HEK293 (cell line): Measurements from ENCODE around the gene FAM221A.
"Not testable (repeated sequence)": the region's sequence is repeated elsewhere in the genome, so short reads cannot be mapped to it uniquely, and the experiment has no call there.

ENCODE experiments used
- CTCF ChIA-PET: fragments of 350-600 bp; formaldehyde crosslinking; extraction: SDS; loops from one replicate; lab custom pipeline; 2021; ENCODE audit warnings: antibody characterized with exemption; lab: Yijun Ruan, JAX
- POLR2A ChIA-PET: fragments of 300-600 bp; formaldehyde crosslinking; extraction: SDS; loops from one replicate; lab custom pipeline; 2020; ENCODE audit warnings: antibody characterized with exemption, inconsistent platforms; lab: Yijun Ruan, JAX
- H3K27ac ChIP-seq: fragments of 200-500 bp; sonication (Bioruptor generic); 2 replicates; pipeline ENCODE4 v1.5.1; 2014; ENCODE audit warnings: low read depth, low read length, control low read depth, inconsistent platforms; ENCODE audit errors: extremely low read depth
- H3K36me3 ChIP-seq, 2 experiments: fragments of 200-500 bp in 1 of 2; sonication (Bioruptor generic) in 1 of 2; 1 replicate in 1 of 2; 2 replicates in 1 of 2; pipeline ENCODE4 v1.5.1; 2014 to 2017; ENCODE audit warnings: inconsistent platforms in 2 of 2, low read length in 2 of 2; ENCODE audit not compliant: control insufficient read depth in 2 of 2, insufficient read depth in 1 of 2
- H3K4me1 ChIP-seq: fragments of 200-500 bp; sonication (Bioruptor generic); 2 replicates; pipeline ENCODE4 v1.5.1; 2014; ENCODE audit warnings: mild to moderate bottlenecking, low read length, inconsistent platforms; ENCODE audit not compliant: control insufficient read depth, insufficient read depth
- H3K4me3 ChIP-seq: 2 replicates; pipeline ENCODE4 v1.5.1; 2011; ENCODE audit warnings: low read depth, mild to moderate bottlenecking, control low read depth, low read length, moderate library complexity
- H3K9me3 ChIP-seq: fragments of 200-500 bp; sonication (Bioruptor generic); 2 replicates; pipeline ENCODE4 v1.5.1; 2014; ENCODE audit warnings: low read depth, low read length, inconsistent platforms; ENCODE audit not compliant: control insufficient read depth, insufficient read depth
- GLI4 ChIP-seq: fragments of 450-650 bp; formaldehyde crosslinking; IDR thresholded peaks from 2 replicates; pipeline ENCODE4 v1.5.1; 2016; ENCODE audit warnings: missing biosample characterization, missing genetic modification characterization
- KLF9 ChIP-seq: fragments of 450-650 bp; formaldehyde crosslinking; IDR thresholded peaks from 2 replicates; pipeline ENCODE4 v1.5.1; 2016; ENCODE audit warnings: missing biosample characterization, missing genetic modification characterization, low read depth
- MZF1 ChIP-seq: fragments of 450-650 bp; formaldehyde crosslinking; IDR thresholded peaks from 2 replicates; pipeline ENCODE4 v1.5.1; 2017; ENCODE audit warnings: missing biosample characterization, missing genetic modification characterization, borderline replicate concordance
- RBAK ChIP-seq: fragments of 450-650 bp; formaldehyde crosslinking; IDR thresholded peaks from 2 replicates; pipeline ENCODE4 v1.5.1; 2016; ENCODE audit warnings: missing biosample characterization, missing genetic modification characterization
- SCRT1 ChIP-seq: fragments of 450-650 bp; formaldehyde crosslinking; IDR thresholded peaks from 2 replicates; pipeline ENCODE4 v1.5.1; 2016; ENCODE audit warnings: missing biosample characterization, missing genetic modification characterization, borderline replicate concordance
- SETDB1 ChIP-seq: IDR thresholded peaks from one replicate; pipeline ENCODE4 v1.6.1; 2017; ENCODE audit warnings: mild to moderate bottlenecking, low read length, moderate library complexity, mixed read lengths; ENCODE audit not compliant: insufficient read length
- TCF7L2 ChIP-seq: IDR thresholded peaks from 2 replicates; pipeline ENCODE4 v1.6.1; 2011; ENCODE audit warnings: low read depth, mild to moderate bottlenecking, inconsistent platforms, low read length, moderate library complexity, borderline replicate concordance
- TRIM28 ChIP-seq: IDR thresholded peaks from 2 replicates; pipeline ENCODE4 v1.6.1; 2011; ENCODE audit warnings: low read length, control low read depth, borderline replicate concordance
- ZFHX2 ChIP-seq: fragments of 450-650 bp; formaldehyde crosslinking; conservative IDR thresholded peaks from 2 replicates; pipeline ENCODE4 v1.5.1; 2016; ENCODE audit warnings: missing biosample characterization, missing genetic modification characterization
- ZNF140 ChIP-seq: fragments of 450-650 bp; formaldehyde crosslinking; IDR thresholded peaks from 2 replicates; pipeline ENCODE4 v1.5.1; 2016; ENCODE audit warnings: missing biosample characterization, missing genetic modification characterization
- ZNF175 ChIP-seq: fragments of 450-650 bp; formaldehyde crosslinking; IDR thresholded peaks from 2 replicates; pipeline ENCODE4 v1.5.1; 2016; ENCODE audit warnings: missing biosample characterization, missing genetic modification characterization
- ZNF211 ChIP-seq: fragments of 450-650 bp; formaldehyde crosslinking; IDR thresholded peaks from 2 replicates; pipeline ENCODE4 v1.5.1; 2016; ENCODE audit warnings: low read depth, missing biosample characterization, missing genetic modification characterization
- ZNF214 ChIP-seq: fragments of 450-650 bp; formaldehyde crosslinking; IDR thresholded peaks from 2 replicates; pipeline ENCODE4 v1.5.1; 2017; ENCODE audit warnings: missing biosample characterization, mild to moderate bottlenecking, missing genetic modification characterization, borderline replicate concordance
- ZNF341 ChIP-seq: fragments of 450-650 bp; formaldehyde crosslinking; IDR thresholded peaks from 2 replicates; pipeline ENCODE4; 2016; ENCODE audit warnings: low read depth, missing biosample characterization, missing genetic modification characterization
- ZNF548 ChIP-seq: fragments of 450-650 bp; formaldehyde crosslinking; IDR thresholded peaks from 2 replicates; pipeline ENCODE4 v1.5.1; 2016; ENCODE audit warnings: missing biosample characterization, missing genetic modification characterization
- ZSCAN30 ChIP-seq: fragments of 450-650 bp; IDR thresholded peaks from 2 replicates; pipeline ENCODE4 v1.5.1; 2018; ENCODE audit warnings: missing biosample characterization, mild to moderate bottlenecking, missing genetic modification characterization, moderate library complexity
- ZXDB ChIP-seq: fragments of 450-650 bp; formaldehyde crosslinking; IDR thresholded peaks from 2 replicates; pipeline ENCODE4 v1.5.1; 2016; ENCODE audit warnings: missing biosample characterization, missing genetic modification characterization
- TF ChIP-seq, protein P1 (sequence below): fragments of 450-650 bp; IDR thresholded peaks from 2 replicates; pipeline ENCODE4 v1.5.1; 2018; ENCODE audit warnings: missing biosample characterization, missing genetic modification characterization
- TF ChIP-seq, protein P2 (sequence below): fragments of 450-650 bp; formaldehyde crosslinking; IDR thresholded peaks from 2 replicates; pipeline ENCODE4 v1.5.1; 2016; ENCODE audit warnings: missing biosample characterization, missing genetic modification characterization
- TF ChIP-seq, protein P3 (sequence below): fragments of 450-650 bp; formaldehyde crosslinking; IDR thresholded peaks from 2 replicates; pipeline ENCODE4 v1.5.0; 2017; ENCODE audit warnings: missing biosample characterization, missing genetic modification characterization, borderline replicate concordance
- TF ChIP-seq, protein P4 (sequence below): fragments of 450-650 bp; formaldehyde crosslinking; IDR thresholded peaks from 2 replicates; pipeline ENCODE4 v1.5.1; 2016; ENCODE audit warnings: missing biosample characterization, missing genetic modification characterization, low read depth

Gene FAM221A

DNA sequence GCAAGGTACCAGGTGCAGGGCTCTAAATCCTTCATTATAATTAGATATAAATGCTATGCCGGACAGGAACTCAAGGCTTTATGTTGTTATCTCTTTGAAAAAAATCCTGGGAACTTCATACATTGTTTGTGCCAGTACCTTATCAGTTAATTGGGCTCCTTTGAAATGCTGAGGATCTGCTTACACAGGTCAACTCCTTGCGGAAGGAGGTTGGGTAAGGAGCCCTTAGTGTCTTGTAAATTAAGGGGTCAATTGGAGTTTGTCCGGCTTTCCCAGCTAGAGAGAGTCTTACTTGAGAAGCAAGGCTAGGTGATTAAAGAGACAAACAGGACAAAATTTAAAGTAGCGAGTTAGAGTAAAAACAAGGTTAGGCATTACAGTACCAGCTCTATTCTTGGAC is 44.1 kb downstream of the FAM221A start:
- H3K27ac ChIP-seq, H3K9me3 ChIP-seq, H3K36me3 ChIP-seq, H3K4me1 ChIP-seq, H3K4me3 ChIP-seq, POLR2A ChIA-PET: not testable (repeated sequence)
- CTCF ChIA-PET, result interaction anchor here (0.5 kb wide), 1 partner anchor 153 kb away, joined by 3 read pairs; no protein-coding TSS in a partner anchor
- TF ChIP-seq TCF7L2 (peak; percentile 72; the same call in 1 of the 2 replicates), ZXDB (tag by site-specific recombination) (0 out of 2 replicates have a peak, but pooled peaks have one; percentile 19)
- TF ChIP-seq, all 188 proteins: peak for 2; not testable (repeated sequence) for 186

DNA sequence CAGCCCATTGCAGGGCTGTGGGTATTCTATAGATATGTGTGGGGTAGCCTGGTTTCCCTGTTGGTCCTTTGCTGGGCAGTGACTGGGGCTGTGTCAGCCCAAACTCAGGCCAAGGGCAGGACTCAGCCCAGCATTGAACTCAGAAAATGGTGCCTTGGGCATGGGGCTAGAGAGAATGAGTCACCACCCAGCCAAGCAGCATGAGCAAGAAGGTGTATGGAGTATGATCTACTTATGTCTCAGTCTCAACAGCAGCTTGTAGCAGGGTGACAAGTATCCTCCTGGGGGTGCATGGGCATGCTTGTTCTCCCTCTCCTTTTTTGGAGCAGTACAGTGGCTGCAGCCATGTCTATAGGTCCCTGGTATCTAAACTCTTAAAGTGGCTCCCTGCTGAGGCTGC is 62.1 kb downstream of the FAM221A start:
- H3K4me1 ChIP-seq, result no peaks in the 10 kb centered on the region
- H3K4me3 ChIP-seq, result no peak overlapping the region
- H3K36me3 ChIP-seq, result no peaks in the 10 kb centered on the region
- POLR2A ChIA-PET, result no interaction called here
- H3K27ac ChIP-seq, result no peak overlapping the region
- TF ChIP-seq, protein P1, sequence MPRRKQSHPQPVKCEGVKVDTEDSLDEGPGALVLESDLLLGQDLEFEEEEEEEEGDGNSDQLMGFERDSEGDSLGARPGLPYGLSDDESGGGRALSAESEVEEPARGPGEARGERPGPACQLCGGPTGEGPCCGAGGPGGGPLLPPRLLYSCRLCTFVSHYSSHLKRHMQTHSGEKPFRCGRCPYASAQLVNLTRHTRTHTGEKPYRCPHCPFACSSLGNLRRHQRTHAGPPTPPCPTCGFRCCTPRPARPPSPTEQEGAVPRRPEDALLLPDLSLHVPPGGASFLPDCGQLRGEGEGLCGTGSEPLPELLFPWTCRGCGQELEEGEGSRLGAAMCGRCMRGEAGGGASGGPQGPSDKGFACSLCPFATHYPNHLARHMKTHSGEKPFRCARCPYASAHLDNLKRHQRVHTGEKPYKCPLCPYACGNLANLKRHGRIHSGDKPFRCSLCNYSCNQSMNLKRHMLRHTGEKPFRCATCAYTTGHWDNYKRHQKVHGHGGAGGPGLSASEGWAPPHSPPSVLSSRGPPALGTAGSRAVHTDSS (tag by site-specific recombination), result no peak
- TF ChIP-seq ZNF211 (tag by site-specific recombination) (no peak), KLF9 (tag by site-specific recombination) (no peak), ZNF341 (tag by site-specific recombination) (no peak), ZNF548 (no peak), ZFHX2 (no peak), SCRT1 (tag by site-specific recombination) (no peak), MZF1 (tag by site-specific recombination) (no peak), ZNF214 (tag by site-specific recombination) (no peak), RBAK (no peak), ZNF140 (tag by site-specific recombination) (no peak), GLI4 (tag by site-specific recombination) (no peak), ZNF175 (tag by site-specific recombination) (no peak), ZSCAN30 (tag by site-specific recombination) (no peak)
- TF ChIP-seq, protein P2, sequence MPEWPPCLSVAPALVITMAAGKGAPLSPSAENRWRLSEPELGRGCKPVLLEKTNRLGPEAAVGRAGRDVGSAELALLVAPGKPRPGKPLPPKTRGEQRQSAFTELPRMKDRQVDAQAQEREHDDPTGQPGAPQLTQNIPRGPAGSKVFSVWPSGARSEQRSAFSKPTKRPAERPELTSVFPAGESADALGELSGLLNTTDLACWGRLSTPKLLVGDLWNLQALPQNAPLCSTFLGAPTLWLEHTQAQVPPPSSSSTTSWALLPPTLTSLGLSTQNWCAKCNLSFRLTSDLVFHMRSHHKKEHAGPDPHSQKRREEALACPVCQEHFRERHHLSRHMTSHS (tag by site-specific recombination), result no peak
- TF ChIP-seq, protein P3, sequence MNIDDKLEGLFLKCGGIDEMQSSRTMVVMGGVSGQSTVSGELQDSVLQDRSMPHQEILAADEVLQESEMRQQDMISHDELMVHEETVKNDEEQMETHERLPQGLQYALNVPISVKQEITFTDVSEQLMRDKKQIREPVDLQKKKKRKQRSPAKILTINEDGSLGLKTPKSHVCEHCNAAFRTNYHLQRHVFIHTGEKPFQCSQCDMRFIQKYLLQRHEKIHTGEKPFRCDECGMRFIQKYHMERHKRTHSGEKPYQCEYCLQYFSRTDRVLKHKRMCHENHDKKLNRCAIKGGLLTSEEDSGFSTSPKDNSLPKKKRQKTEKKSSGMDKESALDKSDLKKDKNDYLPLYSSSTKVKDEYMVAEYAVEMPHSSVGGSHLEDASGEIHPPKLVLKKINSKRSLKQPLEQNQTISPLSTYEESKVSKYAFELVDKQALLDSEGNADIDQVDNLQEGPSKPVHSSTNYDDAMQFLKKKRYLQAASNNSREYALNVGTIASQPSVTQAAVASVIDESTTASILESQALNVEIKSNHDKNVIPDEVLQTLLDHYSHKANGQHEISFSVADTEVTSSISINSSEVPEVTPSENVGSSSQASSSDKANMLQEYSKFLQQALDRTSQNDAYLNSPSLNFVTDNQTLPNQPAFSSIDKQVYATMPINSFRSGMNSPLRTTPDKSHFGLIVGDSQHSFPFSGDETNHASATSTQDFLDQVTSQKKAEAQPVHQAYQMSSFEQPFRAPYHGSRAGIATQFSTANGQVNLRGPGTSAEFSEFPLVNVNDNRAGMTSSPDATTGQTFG (tag by site-specific recombination), result no peak
- CTCF ChIA-PET, result no interaction called here
- H3K9me3 ChIP-seq, result no peaks in the 10 kb centered on the region

DNA sequence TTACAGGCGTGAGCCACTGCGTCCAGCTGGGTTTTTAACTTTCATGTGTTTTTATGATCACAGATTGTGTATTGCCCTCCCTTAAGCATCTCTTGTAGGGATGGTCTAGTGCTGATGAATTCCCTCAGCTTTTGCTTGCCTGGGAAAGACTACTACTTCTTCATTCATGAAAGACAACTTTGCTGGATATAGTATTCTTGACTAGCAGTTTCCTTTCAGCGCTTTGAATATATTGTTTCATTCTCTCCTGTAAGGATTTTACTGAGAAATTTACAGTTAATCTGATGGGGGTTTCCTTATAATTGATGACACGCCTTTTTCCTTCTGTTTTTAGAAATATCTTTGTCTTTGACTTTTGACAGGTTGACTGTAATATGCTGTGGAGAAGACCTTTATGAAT is 63.2 kb downstream of the FAM221A start:
- POLR2A ChIA-PET, result no interaction called here

More for the DNA sequence above, 63.2 kb downstream of the FAM221A start:
- TF ChIP-seq, protein P4, sequence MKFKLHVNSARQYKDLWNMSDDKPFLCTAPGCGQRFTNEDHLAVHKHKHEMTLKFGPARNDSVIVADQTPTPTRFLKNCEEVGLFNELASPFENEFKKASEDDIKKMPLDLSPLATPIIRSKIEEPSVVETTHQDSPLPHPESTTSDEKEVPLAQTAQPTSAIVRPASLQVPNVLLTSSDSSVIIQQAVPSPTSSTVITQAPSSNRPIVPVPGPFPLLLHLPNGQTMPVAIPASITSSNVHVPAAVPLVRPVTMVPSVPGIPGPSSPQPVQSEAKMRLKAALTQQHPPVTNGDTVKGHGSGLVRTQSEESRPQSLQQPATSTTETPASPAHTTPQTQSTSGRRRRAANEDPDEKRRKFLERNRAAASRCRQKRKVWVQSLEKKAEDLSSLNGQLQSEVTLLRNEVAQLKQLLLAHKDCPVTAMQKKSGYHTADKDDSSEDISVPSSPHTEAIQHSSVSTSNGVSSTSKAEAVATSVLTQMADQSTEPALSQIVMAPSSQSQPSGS, result no peak
- peak; percentile 93 for TF ChIP-seq SETDB1
- TF ChIP-seq TRIM28, result peak; percentile 61; the same call in 1 of the 2 replicates
- Histone ChIP-seq H3K36me3 (no peaks in the 10 kb centered on the region), H3K4me1 (no peaks in the 10 kb centered on the region), H3K27ac (no peak overlapping the region), H3K9me3 (no peaks in the 10 kb centered on the region), H3K4me3 (no peak overlapping the region)
- CTCF ChIA-PET, result interaction anchor here (1.0 kb wide), 1 partner anchor 9 kb away, joined by 4 read pairs; no protein-coding TSS in a partner anchor
